ENCODE data around the gene IL32. TPM values are rescaled to one million over a fixed set of nuclear protein-coding genes. Genes with fewer than 3 reads are reported as not detected.

The IL32 gene
- total and polyA plus RNA-seq, 9 donors: 3.8 to 54.9 (median 16.5) TPM

DNA sequence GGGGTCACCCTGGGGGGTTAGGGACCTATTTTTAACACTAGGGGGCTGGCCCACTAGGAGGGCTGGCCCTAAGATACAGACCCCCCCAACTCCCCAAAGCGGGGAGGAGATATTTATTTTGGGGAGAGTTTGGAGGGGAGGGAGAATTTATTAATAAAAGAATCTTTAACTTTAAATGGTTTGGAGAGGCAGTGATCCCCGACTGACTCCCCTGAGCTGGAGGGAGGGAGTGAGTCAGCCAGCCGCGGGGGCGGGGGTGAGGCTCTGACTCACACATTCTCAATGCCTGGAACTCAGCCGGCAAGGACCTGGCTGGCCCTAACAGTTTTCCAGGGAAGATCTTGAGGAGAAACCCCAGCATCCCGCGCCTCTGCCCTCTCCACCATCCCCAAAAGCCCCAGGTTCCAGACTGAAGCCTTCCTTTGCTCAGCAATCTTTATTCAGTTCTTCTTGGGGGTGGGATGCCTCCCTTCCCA lies 43.2 kb upstream of the IL32 start:
- Histone ChIP-seq H3K4me1 (ENCODE audit: insufficient read depth) (peaks cover 21% of the 10 kb centered on the region), H3K9me3 (no peaks in the 10 kb centered on the region), H3K4me3 (no peak overlapping the region), H3K27ac (peak overlapping the region; percentile 91 to 92), H3K36me3 (no peaks in the 10 kb centered on the region), H3K27me3 (no peaks in the 10 kb centered on the region)
- TF ChIP-seq, protein P1, sequence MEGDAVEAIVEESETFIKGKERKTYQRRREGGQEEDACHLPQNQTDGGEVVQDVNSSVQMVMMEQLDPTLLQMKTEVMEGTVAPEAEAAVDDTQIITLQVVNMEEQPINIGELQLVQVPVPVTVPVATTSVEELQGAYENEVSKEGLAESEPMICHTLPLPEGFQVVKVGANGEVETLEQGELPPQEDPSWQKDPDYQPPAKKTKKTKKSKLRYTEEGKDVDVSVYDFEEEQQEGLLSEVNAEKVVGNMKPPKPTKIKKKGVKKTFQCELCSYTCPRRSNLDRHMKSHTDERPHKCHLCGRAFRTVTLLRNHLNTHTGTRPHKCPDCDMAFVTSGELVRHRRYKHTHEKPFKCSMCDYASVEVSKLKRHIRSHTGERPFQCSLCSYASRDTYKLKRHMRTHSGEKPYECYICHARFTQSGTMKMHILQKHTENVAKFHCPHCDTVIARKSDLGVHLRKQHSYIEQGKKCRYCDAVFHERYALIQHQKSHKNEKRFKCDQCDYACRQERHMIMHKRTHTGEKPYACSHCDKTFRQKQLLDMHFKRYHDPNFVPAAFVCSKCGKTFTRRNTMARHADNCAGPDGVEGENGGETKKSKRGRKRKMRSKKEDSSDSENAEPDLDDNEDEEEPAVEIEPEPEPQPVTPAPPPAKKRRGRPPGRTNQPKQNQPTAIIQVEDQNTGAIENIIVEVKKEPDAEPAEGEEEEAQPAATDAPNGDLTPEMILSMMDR (IDR thresholded peaks at IDR 0.05): no peak
- TF ChIP-seq POLR2A (IDR thresholded peaks at IDR 0.05) (no peak), EP300 (IDR thresholded peaks at IDR 0.05) (peak; percentile 62)
- peak; percentile 90 to 95 (median 91) for DNase-seq
- WGBS, 3 donors: 1 to 2% (median 2%) methylated on average over 8 of the region's 8 CpGs
- intact Hi-C loops (cut with DNase I): loop anchor here in 1 of 4 donors (10.0 kb wide), 1 partner anchor 263 kb away; the partner anchor contains the start of gene ZNF263

DNA sequence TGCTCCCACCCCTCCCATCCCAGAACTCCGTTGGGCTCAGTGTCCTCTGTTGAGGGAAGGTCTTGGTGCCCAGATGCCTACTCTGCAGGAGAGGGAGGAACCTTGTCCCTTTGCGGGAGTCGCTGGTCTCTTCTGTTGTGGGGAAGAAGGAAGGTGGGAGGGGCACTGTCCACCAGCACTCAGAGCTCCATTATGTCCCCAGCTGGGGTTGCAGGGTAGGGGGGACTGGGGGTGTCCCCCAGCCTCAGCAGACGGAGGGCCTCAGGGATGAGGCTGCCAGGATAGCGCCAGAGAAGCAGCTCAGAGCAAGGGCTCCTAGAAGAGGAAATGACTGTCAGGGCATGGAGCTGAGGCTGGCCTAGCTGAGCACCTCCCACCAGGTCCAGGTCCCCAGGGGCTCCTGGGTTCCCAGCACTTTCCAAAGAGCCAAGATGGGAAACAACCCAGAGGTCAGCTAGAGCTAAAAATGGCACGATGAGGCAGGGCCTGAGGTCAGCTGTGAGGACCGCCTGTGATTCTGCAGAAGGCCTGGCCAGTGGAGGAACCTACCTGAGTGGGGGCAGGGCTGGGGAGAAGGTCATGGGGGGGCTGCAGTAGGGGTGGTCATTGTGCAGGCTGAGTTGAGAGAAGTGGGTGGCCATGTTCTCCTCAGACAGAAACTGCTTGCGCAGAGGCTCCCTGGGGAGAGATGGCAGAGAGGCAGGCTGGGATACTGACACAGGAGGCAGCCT lies 42.6 kb upstream of the IL32 start:
- H3K4me1 ChIP-seq (ENCODE audit: insufficient read depth): peaks cover 21% of the 10 kb centered on the region
- H3K9me3 ChIP-seq: no peaks in the 10 kb centered on the region
- no peaks in the 10 kb centered on the region for H3K27me3 ChIP-seq
- intact Hi-C loops (cut with DNase I): loop anchor here in 1 of 4 donors (10.0 kb wide), 1 partner anchor 262 kb away; the partner anchor contains the start of gene ZNF263
- TF ChIP-seq POLR2A (IDR thresholded peaks at IDR 0.05) (no peak), EP300 (IDR thresholded peaks at IDR 0.05) (no peak)
- TF ChIP-seq, protein P1 (IDR thresholded peaks at IDR 0.05): no peak
- peak in 1 of 5 donors; percentile 53 for DNase-seq
- no peaks in the 10 kb centered on the region for H3K36me3 ChIP-seq
- peak overlapping the region; percentile 76 for H3K4me3 ChIP-seq
- 12 to 26% (median 20%) methylated on average over 8 of the region's 8 CpGs for WGBS, 3 donors
- peak overlapping the region; percentile 91 to 92 for H3K27ac ChIP-seq

DNA sequence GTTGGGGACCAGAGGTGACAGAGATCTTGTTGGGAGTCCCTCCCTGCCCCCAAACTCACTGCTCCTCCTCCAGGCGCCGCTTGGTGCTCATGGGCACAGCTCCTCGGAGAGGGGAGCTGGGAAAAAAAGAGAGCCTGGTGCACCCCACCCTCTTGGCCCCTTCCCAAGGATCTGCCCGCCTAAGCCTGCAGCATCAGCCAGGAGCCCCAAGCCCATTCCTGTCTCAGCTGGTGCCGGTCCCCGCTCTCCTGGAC lies 42.1 kb upstream of the IL32 start:
- Histone ChIP-seq H3K4me1 (ENCODE audit: insufficient read depth) (peaks cover 21% of the 10 kb centered on the region), H3K27ac (peak overlapping the region; percentile 91 to 92), H3K9me3 (no peaks in the 10 kb centered on the region), H3K27me3 (no peaks in the 10 kb centered on the region), H3K36me3 (no peaks in the 10 kb centered on the region), H3K4me3 (peak overlapping the region; percentile 76)
- 9 to 19% (median 10%) methylated on average over 6 of the region's 6 CpGs for WGBS, 3 donors
- TF ChIP-seq EP300 (IDR thresholded peaks at IDR 0.05) (no peak), POLR2A (IDR thresholded peaks at IDR 0.05) (no peak)
- TF ChIP-seq, protein P1 (IDR thresholded peaks at IDR 0.05): no peak
- intact Hi-C loops (cut with DNase I): loop anchor here in 1 of 4 donors (10.0 kb wide), 1 partner anchor 261 kb away; the partner anchor contains the start of gene ZNF263
- DNase-seq: peak in 2 of 5 donors; percentile 58 to 60

DNA sequence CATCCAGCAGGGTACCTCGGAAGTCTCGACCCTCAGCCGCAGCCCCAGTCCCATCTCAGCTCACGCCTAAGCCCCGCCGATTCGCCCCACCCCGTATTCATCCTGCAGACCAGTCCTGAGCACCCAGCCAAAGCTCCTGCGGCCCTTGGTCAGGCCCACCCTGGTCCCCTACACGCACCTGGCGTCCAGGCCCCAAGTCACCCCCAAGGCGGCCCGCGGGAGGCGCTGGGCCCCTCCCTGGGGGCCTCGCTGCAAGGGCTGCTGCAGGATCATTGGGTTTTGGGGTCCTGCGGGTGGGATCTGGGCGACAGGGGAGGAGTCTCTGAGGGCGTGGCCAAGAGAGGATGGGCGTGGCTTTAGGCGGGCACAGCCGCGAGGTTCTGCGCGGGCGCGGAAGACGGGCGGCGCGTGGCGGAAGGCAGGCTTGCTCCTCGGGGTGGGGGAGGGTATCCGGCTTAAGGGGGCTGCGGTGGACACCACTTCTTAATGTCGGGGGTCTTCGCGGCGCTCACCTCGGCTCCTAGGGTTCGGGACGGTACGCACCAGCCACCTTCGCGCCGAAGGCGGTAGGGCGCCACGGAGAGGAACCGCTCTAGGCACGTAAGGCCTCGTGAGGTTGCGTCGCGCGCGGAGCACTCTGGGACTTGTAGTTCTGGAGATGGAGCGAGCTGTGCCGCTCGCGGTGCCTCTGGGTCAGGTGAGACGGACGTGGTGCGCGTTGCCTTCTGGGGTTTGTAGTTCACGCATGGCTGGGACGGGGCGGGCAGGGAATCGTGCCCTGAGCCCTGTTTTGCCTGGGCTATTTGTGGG lies 41.6 kb upstream of the IL32 start, which contains the start of the genes HCFC1R1 and THOC6:
Gene HCFC1R1 (minus strand): TSS at position 274 of the 810 bp plus-strand sequence. CDS start 1 bp downstream, at position 273.
Gene THOC6 (plus strand): TSS at position 367 of the 810 bp plus-strand sequence. CDS start 292 bp downstream, at position 659.
- Histone ChIP-seq H3K27me3 (no peaks in the 10 kb centered on the region), H3K4me3 (peak within 1 kb of the TSS; percentile 76), H3K36me3 (no peaks in the 10 kb centered on the region), H3K27ac (peak within 1 kb of the TSS; percentile 91 to 92), H3K4me1 (ENCODE audit: insufficient read depth) (peaks cover 21% of the 10 kb centered on the region), H3K9me3 (no peaks in the 10 kb centered on the region)
- 0 to 1% (median 0%) methylated on average over 49 to 69 of the region's 69 CpGs for WGBS, 3 donors
- no peak for TF ChIP-seq EP300 (IDR thresholded peaks at IDR 0.05)
- TF ChIP-seq POLR2A (IDR thresholded peaks at IDR 0.05): peak; percentile 62
- TF ChIP-seq, protein P1 (IDR thresholded peaks at IDR 0.05): peak in 1 of 3 donors; percentile 18
- intact Hi-C loops (cut with DNase I): loop anchor here in 1 of 4 donors (10.0 kb wide), 1 partner anchor 261 kb away; the partner anchor contains the start of gene ZNF263
- DNase-seq: peak; percentile 94 to 97 (median 95)
